ENCODE data around the gene PBX4. TPM values are rescaled to one million over a fixed set of nuclear protein-coding genes. Genes with fewer than 3 reads are reported as not detected.

PBX4 gene
- total RNA-seq, 1 experiment from 2014 or later = 11.6 TPM

DNA sequence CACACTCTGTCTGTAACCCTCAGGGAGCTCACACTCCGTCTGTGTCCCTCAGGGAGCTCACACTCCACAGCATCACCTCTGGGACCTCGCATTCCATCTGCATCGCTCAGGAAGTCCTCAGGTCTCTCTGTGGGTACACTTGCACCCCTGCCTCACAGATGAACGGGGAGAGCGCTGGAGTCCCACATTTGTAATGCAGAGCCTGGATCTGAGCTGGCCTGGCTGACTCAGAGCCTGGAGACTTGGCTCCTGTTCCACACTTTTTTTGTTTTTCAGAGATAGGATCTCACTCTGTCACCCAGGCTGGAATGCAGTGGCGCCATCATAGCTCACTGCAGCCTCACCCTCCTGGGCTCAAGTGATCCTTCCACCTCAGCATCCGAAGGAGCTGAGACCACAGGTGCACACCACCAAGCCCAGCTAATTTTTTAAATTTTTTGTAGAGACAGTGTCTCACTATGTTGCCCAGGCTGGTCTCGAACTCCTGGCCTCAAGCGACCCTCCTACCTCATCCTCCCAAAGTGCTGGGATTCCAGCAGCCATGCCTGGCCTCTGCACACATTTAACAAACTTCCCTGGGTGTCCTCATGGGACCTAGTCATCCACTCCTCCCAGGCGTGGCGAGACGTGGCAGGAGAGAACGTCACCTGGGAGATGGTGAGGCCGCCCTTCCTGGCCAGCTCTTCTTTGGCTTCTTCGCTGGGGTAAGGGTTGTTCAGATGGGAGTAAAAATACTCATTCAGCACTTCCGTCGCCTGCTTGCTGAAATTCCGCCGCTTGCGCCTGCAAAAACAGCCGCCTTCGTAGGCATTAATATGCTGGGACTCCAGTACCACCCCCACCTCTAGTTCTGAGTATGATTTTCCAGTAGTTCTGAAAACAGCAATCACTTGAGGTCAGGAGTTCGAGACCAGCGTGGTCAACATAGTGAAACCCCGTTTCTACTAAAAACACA lies 49.4 kb downstream of the PBX4 start:
- no peak overlapping the region for H3K4me3 ChIP-seq (replicated peaks in 1 of 2; ENCODE audit: low read depth in 1 of 2, low read length in 2 of 2)
- ChIA-PET POLR2A (no interaction called here), RAD21 (ENCODE audit: low non-redundant PET in 1 of 2, low total read pairs in 2 of 2, uncharacterized antibody in 2 of 2, unreplicated experiment in 2 of 2) (no interaction called here), CTCF (interaction anchor here (0.8 kb wide), 1 partner anchor 16 kb away, joined by 3 read pairs; no protein-coding TSS in a partner anchor)
- H3K79me2 ChIP-seq (ENCODE audit: insufficient read depth, low read length) = no peaks in the 10 kb centered on the region
- no peaks in the 10 kb centered on the region for H4K20me1 ChIP-seq (ENCODE audit: insufficient read depth)
- no peaks in the 10 kb centered on the region for H3K9me3 ChIP-seq (ENCODE audit: control insufficient read depth in 1 of 2, insufficient read depth in 1 of 2, low read depth in 1 of 2, low read length in 2 of 2)
- TF ChIP-seq ELF1 (IDR thresholded peaks at IDR 0.05; ENCODE audit: borderline replicate concordance, low read depth) = no peak
- no peak for TF ChIP-seq EZH2 (IDR thresholded peaks at IDR 0.05)
- TF ChIP-seq CEBPB (IDR thresholded peaks at IDR 0.05; ENCODE audit: low read depth) = no peak
- TF ChIP-seq ZFX (IDR thresholded peaks at IDR 0.05) = no peak
- no peak for TF ChIP-seq JUND (IDR thresholded peaks at IDR 0.05)
- TF ChIP-seq, protein P1, sequence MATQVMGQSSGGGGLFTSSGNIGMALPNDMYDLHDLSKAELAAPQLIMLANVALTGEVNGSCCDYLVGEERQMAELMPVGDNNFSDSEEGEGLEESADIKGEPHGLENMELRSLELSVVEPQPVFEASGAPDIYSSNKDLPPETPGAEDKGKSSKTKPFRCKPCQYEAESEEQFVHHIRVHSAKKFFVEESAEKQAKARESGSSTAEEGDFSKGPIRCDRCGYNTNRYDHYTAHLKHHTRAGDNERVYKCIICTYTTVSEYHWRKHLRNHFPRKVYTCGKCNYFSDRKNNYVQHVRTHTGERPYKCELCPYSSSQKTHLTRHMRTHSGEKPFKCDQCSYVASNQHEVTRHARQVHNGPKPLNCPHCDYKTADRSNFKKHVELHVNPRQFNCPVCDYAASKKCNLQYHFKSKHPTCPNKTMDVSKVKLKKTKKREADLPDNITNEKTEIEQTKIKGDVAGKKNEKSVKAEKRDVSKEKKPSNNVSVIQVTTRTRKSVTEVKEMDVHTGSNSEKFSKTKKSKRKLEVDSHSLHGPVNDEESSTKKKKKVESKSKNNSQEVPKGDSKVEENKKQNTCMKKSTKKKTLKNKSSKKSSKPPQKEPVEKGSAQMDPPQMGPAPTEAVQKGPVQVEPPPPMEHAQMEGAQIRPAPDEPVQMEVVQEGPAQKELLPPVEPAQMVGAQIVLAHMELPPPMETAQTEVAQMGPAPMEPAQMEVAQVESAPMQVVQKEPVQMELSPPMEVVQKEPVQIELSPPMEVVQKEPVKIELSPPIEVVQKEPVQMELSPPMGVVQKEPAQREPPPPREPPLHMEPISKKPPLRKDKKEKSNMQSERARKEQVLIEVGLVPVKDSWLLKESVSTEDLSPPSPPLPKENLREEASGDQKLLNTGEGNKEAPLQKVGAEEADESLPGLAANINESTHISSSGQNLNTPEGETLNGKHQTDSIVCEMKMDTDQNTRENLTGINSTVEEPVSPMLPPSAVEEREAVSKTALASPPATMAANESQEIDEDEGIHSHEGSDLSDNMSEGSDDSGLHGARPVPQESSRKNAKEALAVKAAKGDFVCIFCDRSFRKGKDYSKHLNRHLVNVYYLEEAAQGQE (IDR thresholded peaks at IDR 0.05; ENCODE audit: low read depth) = no peak
- TF ChIP-seq RAD21 (IDR thresholded peaks at IDR 0.05; ENCODE audit: low read depth) = no peak
- no peak for TF ChIP-seq EZH2phosphoT487 (IDR thresholded peaks at IDR 0.05; ENCODE audit: borderline replicate concordance)
- TF ChIP-seq, protein P2, sequence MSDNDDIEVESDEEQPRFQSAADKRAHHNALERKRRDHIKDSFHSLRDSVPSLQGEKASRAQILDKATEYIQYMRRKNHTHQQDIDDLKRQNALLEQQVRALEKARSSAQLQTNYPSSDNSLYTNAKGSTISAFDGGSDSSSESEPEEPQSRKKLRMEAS (IDR thresholded peaks at IDR 0.05) = no peak
- TF ChIP-seq SRF (IDR thresholded peaks at IDR 0.05; ENCODE audit: low read depth) = no peak
- no peak for TF ChIP-seq ZBTB33 (IDR thresholded peaks at IDR 0.05; ENCODE audit: extremely low read depth, insufficient replicate concordance, low read length)
- no peak for TF ChIP-seq TCF7L2 (IDR thresholded peaks at IDR 0.05; ENCODE audit: borderline replicate concordance, extremely low read depth, insufficient read depth, insufficient read length)
- no peak for TF ChIP-seq SIN3A (IDR thresholded peaks at IDR 0.05; ENCODE audit: low read depth)
- TF ChIP-seq FOSL1 (IDR thresholded peaks at IDR 0.05; ENCODE audit: low read depth) = no peak
- TF ChIP-seq EGR1 (IDR thresholded peaks at IDR 0.05; ENCODE audit: low read depth) = no peak
- no peak for TF ChIP-seq CBX3 (IDR thresholded peaks at IDR 0.05; ENCODE audit: low read depth)
- TF ChIP-seq POLR2AphosphoS5 (IDR thresholded peaks at IDR 0.05; ENCODE audit: low read depth, low read length) = no peak
- DNase-seq (ENCODE audit: low read depth, low spot score) = no peak
- no peaks in the 10 kb centered on the region for H3K9me2 ChIP-seq (ENCODE audit: insufficient read depth)
- BruUV-seq (replicated peaks) = no TSS peak
- H3K4me2 ChIP-seq (ENCODE audit: low read length) = no peak overlapping the region
- no peak for ATAC-seq
- H2AFZ ChIP-seq (ENCODE audit: low read depth, low read length, poor library complexity, severe bottlenecking) = no peak overlapping the region
- H3K27me3 ChIP-seq (ENCODE audit: insufficient read depth, low read length) = no peaks in the 10 kb centered on the region
- H3K4me1 ChIP-seq (ENCODE audit: control insufficient read depth in 1 of 2, insufficient read depth in 2 of 2, low read length in 2 of 2) = peaks cover 0 to 9% of the 10 kb centered on the region in 2 experiments; a peak in 2 of 4 replicates
- H3K27ac ChIP-seq (ENCODE audit: low read depth, low read length) = no peak overlapping the region
- intact Hi-C loops (cut with micrococcal nuclease) = no loop called here
- H3K9ac ChIP-seq (ENCODE audit: low read length) = no peak overlapping the region
- H3K36me3 ChIP-seq (ENCODE audit: control insufficient read depth in 1 of 2, insufficient read depth in 2 of 2, low read length in 2 of 2) = peaks cover 0 to 2% of the 10 kb centered on the region in 2 experiments; a peak in 2 of 4 replicates
